GM03348 (cell line): Measurements from ENCODE around the gene OVOL3.
A peak's percentile ranks its signal among the peaks of the same experiment; 100 is the strongest.

ENCODE experiments used
- DNase-seq: peaks from one replicate; pipeline ENCODE4 v3.0.0; 2012; ENCODE audit warnings: low spot score

The OVOL3 gene

DNA sequence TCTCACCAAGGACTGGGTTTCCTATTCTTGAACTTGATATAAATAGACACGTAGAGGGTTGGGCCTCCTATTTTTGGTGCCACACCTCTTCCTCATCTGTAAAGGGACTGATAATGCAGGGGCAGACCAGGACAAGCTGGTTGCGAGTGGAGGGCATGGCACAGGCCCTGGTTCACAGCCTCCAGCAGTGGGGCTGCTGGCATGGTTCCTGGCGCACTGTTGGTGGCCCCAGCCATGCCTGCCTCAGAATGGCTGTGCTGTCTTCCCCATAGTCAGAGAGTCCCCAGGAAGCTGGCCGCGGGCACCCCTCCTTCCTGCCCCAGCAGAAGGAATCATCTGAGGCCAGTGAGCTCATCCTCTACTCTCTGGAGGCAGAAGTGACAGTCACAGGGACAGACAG, 10.5 kb upstream of the OVOL3 start:
- no peak for DNase-seq

DNA sequence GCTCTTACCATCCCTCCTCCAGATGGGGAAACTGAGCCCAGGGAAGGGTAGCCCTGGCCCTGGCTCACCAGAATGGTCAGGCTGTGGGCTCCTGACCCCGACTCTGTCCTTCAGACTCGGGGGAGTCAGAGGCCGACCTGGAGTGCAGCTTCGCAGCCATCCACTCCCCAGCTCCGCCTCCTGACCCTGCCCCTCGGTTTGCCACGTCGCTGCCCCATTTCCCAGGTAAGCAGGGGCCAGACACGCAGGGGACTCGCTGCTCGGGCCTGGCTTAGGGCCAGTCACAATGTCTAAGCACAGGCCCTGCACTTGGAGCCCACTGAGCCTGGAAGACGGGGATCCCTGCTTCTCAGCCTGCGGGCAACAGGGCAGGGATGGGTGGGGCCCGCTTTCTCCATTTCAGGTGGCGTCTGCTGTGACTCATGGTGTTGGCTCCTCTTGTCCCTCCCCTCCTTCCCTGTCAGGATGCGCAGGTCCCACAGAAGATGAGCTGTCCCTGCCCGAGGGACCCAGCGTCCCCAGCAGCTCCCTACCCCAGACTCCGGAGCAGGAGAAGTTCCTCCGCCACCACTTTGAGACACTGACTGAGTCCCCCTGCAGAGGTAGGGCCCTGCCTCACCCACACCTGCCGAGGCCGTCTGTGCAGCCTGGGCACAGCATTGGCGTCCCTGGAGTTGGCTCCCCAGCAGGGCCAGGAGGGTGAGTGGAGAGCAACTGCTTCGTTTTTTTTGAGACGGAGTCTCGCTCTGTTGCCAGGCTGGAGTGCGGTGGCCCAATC, 9.2 kb upstream of the OVOL3 start:
- DNase-seq = no peak

DNA sequence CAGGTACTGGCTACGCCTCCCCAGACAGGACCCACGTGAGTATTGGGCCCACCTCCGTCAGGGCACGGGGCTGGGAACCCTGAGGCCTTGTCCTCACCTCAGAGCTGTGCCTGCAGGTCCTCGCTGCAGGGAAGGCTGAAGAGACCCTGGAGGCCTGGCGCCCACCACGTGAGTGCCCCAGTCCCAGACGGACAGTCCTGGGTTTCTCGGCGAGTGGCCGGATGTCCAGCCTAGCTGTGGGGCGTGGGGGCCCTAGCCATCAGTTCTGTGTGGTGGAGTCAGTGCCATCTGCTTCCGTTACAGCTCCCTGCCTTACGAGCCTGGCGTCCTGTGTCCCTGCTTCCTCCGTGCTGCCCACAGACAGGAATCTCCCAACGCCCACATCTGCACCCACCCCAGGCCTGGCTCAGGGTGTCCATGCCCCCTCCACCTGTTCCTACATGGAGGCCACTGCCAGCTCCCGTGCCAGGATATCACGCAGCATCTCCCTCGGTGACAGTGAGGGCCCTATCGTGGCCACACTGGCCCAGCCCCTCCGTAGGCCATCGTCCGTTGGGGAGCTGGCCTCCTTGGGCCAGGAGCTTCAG, 7.8 kb upstream of the OVOL3 start:
- no peak for DNase-seq

DNA sequence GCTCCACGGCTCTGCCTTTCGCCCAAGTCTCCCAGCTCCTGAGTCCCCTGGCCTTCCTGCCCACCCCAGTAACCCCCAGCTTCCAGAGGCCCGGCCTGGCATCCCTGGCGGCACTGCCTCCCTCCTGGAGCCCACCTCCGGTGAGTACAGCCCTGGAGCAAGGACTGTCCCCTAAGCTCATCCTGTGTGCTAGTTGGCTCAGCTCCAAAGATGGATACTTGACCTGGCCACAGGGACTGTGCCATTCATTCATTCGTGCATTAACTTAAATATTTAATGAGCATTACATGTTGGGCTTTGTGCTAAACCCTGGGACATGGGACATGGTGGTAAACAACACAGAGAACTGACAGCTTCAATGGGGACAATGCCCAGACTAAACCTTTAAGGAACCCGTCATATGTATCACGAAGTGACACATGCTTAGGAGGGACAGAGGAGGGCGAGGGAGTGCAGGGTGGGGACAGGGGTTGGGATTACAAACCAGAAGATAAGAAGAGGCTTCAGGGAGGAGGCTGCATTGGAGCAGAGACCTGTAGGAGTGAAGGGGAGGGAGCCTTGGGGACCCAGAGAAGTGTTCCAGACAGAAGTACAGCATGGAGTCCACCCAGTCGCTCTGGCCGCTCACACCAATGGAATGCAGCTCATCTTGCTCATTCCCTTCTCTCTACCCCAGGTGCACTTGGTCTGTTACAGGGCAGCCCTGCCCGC, 6.9 kb upstream of the OVOL3 start:
- no peak for DNase-seq

GRCh38 chr19:36106441-36106840, 4.5 kb upstream of the OVOL3 start:
- DNase-seq = no peak

- DNase-seq = no peak
Observed at GRCh38 chr19:36106991-36107390, 4.0 kb upstream of the OVOL3 start.

DNA sequence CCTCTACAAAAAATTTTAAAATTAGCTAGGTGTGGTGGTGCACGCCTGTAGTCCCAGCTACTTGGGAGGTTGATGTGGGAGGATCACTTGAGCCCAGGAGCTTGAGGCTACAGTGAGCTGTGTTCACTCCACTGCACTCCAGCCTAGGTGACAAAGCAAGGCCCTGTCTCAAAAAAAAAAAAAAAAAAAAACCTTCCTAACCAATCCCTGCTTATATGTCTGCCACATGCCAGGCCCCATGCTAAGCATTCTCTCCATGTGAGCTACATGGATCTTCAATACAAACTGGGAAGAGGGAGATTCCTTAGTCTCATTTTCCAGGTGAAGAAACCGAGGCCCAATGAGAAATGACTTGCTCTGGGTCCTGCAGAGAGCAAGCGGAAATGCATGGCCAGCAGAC, 2.3 kb upstream of the OVOL3 start:
- no peak for DNase-seq

DNA sequence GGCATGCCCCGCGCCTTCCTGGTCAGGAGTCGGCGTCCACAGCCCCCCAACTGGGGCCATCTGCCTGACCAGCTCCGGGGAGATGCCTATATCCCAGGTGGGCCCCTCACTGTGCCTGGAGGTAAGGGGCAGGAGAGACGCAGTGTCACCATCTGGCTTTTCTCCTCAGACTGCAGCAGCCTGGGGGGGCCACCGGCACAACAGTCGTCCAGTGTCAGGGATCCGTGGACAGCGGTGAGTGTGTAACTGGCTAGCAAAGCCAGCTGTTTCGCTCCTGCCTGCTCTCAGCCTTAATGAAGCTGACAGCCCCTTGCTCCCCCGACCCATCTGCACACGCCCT, 227 bp downstream of the OVOL3 start:
- DNase-seq = no peak

- DNase-seq = no peak
Observed at GRCh38 chr19:36112678-36113077, 1.7 kb downstream of the OVOL3 start.

DNA sequence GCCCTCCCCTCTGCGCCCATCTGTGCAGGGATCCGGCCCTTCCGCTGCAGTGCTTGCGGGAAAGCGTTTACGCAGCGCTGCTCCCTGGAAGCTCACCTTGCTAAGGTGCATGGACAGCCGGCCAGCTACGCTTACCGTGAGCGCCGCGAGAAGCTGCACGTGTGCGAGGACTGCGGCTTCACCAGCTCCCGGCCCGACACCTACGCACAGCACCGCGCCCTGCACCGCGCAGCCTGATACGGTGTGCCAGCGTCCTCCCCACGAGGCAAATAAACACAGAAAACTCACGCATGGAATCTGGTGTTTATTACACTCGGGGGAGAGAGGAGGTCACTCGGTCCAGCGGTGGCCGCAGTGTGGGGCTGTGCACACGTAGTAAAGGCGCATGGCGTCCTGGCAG, 2.5 kb downstream of the OVOL3 start:
- DNase-seq = no peak

DNA sequence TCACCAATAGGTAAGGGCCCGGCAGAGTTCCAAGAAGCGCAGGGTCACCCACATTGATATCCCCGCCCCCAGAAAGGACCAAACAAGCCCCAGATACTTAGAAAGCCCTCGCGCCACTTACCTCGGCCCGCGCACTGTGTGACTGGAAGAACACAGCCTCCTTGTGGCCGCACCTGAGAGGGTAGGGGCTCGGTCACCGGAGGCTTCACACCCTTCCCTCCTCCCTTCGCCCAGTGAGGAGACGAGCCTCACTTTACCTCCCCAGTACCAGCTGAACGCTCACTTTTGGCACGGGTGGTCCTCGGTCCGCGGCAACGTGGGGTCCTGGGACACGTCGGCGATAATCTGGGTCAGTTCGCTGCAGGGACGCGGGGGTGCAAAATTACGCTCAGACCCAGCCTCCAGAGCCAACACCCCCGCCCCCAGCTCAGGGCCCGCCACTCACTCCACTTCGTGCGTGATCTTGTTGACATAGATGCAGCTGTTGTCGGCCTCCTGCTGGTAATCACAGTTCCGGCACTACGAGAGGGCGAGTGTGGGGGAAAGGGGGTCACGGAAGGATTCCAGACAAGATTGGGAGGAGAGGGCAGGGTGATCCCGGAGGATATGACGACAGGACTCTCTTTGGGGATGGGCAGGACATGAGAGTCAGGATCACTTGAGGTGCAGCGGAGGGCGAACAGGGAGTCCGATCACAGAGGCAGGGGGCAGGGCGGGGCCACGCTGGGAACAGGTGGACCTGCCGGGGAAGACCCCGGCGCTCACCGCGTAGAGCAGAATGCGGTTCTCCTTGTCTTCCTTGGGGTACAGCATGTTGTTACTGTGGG, 3.2 kb downstream of the OVOL3 start:
- DNase-seq = peak; percentile 66

- DNase-seq = peak; percentile 100
Observed at GRCh38 chr19:36114721-36115452, 3.9 kb downstream of the OVOL3 start, which contains the start of gene POLR2I. Gene POLR2I, minus strand, starts transcription at chr19:36114875. Its CDS starts 19 bp downstream, at chr19:36114856.

DNA sequence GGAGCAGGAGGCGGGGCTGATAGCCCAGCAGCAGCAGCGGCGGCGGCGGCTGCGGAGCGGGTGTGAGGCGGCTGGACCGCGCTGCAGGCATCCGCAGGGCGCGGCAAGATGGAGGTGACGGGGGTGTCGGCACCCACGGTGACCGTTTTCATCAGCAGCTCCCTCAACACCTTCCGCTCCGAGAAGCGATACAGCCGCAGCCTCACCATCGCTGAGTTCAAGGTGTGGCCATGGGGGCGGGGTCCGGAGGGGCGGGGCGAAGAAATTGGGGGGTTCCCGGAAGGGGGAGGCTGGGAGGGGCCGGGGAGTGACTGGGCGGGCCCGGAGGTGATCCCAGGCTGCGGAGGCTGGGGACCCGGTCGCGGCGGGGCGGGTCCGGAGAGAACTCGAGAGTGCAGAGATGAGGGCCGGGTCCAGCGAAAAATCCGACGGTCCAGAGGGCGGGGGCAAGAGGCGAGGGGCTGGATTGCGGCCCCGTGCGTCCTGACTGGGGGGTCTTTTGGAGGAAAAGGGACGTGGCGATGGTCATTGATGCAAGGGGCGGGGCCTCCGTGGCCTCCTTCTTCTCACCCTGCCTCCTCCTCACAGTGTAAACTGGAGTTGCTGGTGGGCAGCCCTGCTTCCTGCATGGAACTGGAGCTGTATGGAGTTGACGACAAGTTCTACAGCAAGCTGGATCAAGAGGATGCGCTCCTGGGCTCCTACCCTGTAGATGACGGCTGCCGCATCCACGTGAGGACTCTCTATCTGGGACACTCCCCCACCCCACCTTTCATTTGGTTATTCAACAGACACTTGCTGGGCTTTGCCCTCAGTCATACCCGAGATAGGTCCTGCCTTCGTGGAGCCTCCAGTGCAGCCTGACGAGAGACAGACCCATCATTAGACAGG, 4.8 kb downstream of the OVOL3 start, which contains the start of gene TBCB:
TSS of gene TBCB (plus strand) at position 16 of the 891 bp plus-strand sequence. CDS start at position 109, 93 bp downstream.
- DNase-seq = peak; percentile 90

DNA sequence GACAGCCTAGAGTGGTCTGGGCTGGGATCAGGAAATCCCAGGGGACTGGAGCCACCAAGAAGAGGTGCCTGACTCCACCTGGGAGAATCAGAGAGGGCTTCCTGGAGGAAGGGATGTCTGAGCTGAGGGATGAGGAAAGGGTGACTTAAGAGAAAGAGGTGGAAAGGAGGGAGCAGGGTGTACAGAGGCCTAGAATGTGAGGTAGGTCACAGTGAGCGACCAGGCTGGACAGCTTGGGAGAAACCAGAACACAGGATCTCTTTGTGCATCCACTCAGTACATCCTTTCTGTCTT, 5.3 kb downstream of the OVOL3 start:
- DNase-seq = no peak

DNA sequence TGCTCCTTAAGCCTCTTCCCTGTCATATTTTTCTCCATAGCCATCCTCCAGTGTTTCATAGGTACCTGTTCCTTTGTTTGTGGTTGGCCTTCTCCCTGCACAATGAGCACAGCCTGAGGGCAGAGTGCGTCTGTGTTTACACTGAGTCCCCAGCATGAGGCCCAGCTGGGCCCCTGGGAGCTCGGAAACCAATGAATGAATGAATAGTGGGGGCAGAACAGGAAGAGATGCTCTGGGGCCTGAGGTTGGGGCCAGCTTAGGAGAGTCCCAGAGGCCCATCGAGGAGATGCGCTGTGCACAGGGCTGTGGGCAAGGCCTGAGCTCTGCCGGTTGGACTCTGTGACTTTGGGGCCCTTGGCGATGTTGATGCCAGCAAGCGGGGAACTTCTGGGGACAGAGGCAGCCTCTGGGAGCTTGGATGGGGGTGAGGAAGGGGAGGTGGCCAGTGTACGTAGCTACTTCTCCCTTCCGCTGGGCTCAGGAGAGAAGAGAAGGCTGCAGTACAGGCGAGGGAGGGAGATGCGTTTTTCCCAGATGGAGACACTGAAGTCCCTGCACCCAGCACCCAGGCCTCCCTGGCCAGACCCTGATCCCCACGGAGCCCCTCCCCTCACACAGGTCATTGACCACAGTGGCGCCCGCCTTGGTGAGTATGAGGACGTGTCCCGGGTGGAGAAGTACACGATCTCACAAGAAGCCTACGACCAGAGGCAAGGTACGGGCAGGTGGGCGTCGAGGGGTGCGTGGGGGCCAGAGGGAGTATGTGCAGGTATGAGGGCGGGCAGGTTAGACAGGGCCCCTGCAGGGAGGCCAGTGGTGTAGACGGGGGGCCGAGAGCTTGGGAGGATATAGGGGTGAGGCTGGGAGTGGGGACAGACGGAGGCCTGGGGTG, 9.4 kb downstream of the OVOL3 start:
- no peak for DNase-seq

- DNase-seq = no peak
Observed at GRCh38 chr19:36120984-36121358, 10.0 kb downstream of the OVOL3 start.

DNA sequence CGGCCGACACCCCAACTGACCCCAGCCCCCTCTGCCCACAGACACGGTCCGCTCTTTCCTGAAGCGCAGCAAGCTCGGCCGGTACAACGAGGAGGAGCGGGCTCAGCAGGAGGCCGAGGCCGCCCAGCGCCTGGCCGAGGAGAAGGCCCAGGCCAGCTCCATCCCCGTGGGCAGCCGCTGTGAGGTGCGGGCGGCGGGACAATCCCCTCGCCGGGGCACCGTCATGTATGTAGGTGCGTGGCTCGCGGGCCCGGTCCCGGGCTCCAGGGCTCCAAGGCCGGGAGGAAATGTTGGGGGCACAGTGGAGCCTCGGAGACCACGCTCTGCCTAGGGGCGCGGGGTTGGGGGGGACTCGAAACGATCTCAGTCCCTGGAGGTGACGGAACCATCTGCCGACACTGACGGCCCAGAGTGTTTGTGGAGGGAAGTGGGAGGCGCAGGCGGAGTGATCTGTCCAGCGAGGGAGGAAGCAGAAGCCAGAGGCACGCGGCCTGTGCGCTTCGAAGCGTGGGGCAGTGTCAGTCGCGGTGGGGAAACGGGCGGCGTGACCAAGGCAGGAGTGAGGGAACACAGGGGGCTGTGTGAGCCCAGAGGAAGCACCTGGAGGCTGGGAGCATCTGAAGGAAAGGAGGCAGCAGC, 10.7 kb downstream of the OVOL3 start:
- DNase-seq = no peak

GRCh38 chr19:36125557-36125956, 14.6 kb downstream of the OVOL3 start:
- DNase-seq = no peak

- no peak for DNase-seq
Observed at GRCh38 chr19:36128392-36128736, 17.4 kb downstream of the OVOL3 start.
